Fibroblast of the aortic adventitia (primary cell): ENCODE measurements around the gene EXD3. TPM values are rescaled to one million over a fixed set of nuclear protein-coding genes. Genes with fewer than 3 reads are reported as not detected.

Experiments
- DNase-seq: peaks from one replicate; pipeline ENCODE4 v3.0.0-alpha.2; 2010; ENCODE audit warnings: low read depth
- H3K4me3 ChIP-seq: 2 replicates; pipeline ENCODE4 v1.5.1; 2011; ENCODE audit warnings: low read depth, mild to moderate bottlenecking, control low read depth, low read length, moderate library complexity
- total RNA-seq: library from RNA; depleted of rRNA; stranded (reverse); fragments of >200 nt; gene quantifications from 2 replicates; pipeline ENCODE4 v1.2.3, GENCODE V29; 2012; ENCODE audit warnings: low replicate concordance
- TF ChIP-seq, protein P1 (sequence below): IDR thresholded peaks from 2 replicates; pipeline ENCODE4 v1.5.1; 2011; ENCODE audit warnings: mild to moderate bottlenecking, low read length, control low read depth, inconsistent platforms; ENCODE audit not compliant: insufficient read depth

Gene EXD3
- total RNA-seq, 1 donor: 5.2 TPM

DNA sequence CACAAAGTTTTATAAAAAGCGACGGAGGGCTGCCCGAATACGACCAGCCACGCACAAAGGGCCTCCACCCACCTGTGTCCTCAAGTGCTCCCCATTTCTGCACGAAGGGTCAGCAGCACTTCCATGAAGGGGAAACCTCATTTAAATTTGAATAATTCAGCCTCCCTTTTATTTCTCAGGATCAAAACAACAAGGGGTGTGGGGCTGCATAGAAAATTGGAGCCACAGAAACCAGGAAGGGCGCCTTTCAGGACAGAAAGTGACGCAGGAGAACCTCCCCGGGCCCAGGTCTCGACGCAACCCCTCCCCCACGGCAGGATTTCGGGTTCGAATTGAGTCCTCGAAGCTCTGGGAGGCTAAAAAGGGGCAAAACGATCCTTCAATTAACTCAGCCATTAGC lies 123.0 kb downstream of the EXD3 start:
- TF ChIP-seq, protein P1, sequence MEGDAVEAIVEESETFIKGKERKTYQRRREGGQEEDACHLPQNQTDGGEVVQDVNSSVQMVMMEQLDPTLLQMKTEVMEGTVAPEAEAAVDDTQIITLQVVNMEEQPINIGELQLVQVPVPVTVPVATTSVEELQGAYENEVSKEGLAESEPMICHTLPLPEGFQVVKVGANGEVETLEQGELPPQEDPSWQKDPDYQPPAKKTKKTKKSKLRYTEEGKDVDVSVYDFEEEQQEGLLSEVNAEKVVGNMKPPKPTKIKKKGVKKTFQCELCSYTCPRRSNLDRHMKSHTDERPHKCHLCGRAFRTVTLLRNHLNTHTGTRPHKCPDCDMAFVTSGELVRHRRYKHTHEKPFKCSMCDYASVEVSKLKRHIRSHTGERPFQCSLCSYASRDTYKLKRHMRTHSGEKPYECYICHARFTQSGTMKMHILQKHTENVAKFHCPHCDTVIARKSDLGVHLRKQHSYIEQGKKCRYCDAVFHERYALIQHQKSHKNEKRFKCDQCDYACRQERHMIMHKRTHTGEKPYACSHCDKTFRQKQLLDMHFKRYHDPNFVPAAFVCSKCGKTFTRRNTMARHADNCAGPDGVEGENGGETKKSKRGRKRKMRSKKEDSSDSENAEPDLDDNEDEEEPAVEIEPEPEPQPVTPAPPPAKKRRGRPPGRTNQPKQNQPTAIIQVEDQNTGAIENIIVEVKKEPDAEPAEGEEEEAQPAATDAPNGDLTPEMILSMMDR: no peak
- no peak overlapping the region for H3K4me3 ChIP-seq
- DNase-seq: no peak

DNA sequence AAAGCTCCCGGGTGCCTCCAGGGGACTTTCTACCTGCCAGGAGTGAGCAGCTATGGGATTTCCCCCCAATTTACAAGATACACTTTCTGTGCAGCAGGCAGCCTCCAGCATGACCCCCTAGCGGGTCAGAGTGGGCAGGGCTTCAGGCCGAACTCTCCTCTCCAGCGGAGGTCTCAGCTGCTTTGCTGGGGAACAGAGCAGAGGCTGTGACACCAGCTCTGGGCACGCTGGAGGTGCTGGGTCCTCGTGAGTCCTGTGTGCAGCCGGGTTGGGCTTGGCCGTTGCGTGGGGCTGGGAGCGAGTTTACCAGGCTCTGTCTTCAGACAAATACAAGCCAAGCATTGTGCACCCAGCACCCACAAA lies 123.8 kb downstream of the EXD3 start:
- TF ChIP-seq, protein P1: no peak
- H3K4me3 ChIP-seq: no peak overlapping the region
- no peak for DNase-seq

DNA sequence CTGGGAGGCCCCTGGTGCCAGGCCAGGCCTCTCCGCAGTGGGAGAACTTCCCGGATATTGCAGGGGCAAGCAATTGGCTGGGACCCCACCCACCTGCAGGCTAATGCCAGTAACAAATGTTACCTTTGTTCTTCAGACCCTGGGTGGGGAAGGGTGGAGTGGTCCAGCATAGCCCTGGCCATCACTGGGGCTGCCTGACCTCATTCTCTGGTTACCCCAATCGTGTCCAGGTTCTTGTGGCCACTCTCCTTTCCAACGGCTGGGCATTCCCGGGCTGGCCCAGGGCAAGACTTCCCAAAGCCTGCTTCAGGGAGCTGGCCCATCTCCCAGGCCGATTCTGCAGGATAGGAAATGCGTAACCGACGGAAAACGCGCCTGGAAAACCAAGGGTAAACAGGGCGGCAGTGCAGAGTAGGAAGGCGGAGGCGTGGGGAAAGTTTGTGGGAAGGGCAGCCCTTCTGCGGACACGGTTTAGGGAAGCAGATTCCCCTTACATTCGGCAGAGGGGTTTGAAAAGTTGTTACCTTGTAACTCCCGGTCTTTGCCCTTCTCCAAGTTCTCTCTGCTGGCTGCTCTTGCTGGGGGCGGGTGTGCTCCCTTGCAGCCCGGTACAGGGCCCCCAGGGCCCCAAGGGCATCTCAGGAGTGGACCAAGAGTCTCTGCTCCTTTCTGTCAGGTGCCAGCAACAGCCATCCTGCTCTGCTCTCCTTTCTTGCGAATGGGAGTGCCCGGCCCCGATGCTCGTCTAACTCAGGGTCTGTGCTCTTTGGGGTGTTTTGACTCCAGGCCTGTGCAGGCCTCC lies 124.4 kb downstream of the EXD3 start:
- H3K4me3 ChIP-seq: no peak overlapping the region
- TF ChIP-seq, protein P1: no peak
- peak; percentile 54 for DNase-seq

DNA sequence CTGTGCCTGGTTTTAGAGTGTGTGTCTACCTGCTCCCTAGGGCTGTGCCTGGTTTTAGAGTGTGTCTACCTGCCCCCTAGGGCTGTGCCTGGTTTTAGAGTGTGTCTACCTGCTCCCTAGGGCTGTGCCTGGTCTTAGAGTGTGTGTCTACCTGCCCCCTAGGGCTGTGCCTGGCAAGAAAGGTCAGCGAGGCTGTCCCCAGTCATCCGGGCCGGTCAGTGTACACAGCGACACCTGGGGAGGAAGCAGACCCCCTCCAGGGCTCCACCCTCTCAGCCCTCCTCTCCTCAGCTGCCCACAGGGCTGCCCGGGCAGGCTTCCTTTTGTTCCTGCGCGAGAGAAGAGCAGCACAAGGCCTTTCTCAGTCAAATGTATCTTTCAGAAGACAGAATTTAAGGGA lies 125.0 kb downstream of the EXD3 start:
- H3K4me3 ChIP-seq: no peak overlapping the region
- no peak for DNase-seq
- TF ChIP-seq, protein P1: no peak

DNA sequence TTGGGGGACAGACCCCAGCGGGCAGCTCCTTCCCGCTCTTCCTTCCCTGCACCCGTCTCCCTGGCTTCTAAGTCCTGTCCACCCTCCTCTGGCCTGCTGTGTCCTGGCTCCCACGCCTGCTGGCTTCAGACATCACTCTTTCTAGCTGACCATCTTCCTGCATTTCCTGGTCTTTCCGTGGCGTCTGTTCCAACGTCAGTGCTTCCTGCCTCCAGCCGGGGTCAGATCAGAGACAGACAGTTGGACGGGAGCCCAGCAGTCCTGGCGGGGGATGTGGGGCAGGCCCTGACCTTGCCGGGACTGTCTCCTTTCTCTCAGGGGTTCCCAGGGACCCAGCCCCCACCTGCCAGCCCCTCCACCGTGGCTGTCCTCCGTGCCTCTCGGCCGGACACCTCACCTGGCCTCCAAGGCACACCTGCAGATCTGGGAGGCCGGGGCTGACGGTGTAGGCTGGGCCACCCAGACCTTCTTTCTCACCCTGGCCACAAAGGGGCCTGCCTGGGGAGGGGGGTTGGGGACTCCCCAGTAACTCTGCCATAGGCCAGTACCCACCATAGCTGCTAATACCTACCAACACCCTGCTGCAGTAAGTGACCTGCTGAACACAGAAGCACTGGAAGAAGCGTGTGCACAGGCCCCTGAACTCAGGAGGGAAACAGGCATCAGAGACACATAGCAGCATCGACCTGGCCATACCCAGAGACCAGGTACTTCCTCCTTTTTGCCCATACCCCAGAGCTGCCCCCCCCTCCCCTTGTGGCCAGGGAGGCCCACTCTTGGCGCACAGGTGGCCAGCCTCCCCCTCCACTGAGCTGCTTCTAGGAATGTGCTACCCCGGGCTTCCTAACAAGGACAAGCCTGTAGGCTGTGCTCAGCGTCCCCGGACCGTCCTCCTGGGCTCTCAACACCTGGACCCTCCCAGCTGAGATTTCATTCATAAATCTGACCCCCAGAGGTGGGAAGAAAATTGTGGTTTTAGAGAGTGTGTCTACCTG lies 126.0 kb downstream of the EXD3 start:
- peak; percentile 46 for DNase-seq
- TF ChIP-seq, protein P1: no peak
- H3K4me3 ChIP-seq: no peak overlapping the region

DNA sequence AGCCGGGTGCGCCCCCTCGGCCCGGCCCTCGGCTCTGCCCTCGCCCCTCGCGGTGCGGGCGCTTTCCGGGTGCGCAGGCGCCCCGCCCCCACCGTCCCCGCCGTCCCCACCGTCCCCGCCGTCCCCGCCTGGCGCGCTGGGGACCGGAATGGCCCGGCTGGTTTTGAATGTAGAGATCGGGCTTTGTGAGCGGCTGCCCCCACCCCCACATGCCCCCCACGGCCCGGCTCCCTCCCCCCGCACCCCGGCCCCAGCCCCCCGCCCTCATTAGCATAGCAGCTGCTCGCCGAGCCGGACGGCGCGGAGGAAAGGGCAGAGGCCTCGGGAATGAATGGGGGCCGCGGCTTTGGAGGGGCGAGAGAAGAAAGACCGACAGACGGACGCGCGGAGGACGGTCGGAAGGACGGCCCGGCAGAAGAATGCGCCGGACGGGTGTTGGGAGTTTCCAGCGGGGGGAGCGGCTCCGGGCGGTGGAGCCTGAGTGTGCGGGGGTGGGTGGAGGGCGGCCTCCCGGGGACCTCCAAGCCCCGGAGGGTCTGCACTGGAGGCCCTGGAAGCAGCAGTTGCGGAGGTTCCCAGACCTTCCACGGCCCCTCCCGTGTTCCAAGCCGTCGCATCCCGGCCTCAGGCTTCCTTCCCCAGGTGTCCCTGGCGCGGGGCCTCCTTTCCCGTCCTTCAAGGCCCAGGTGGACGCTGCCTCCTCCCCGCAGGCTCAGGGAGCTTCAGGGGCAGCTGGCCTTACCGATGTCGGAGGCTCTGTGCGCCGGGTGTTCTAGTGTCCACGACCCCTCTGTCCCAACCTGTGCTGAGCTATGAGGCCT lies 126.9 kb downstream of the EXD3 start:
- TF ChIP-seq, protein P1: no peak
- DNase-seq: no peak
- H3K4me3 ChIP-seq: no peak overlapping the region
